OCI-LY1 (cell line): ENCODE measurements around the gene SMAP1.

Experiments
- EZH2 ChIP-seq: fragments of 200-600 bp; sonication (generic), shearing (Covaris generic); IDR thresholded peaks from 2 replicates; pipeline ENCODE4 v1.8.0; 2017; ENCODE audit warnings: borderline replicate concordance, mixed run types, mild to moderate bottlenecking, antibody characterized with exemption, low read length, moderate library complexity, mixed read lengths
- TF ChIP-seq, protein P1 (sequence below): fragments of 200-600 bp; sonication (generic), shearing (Covaris generic); IDR thresholded peaks from 2 replicates; pipeline ENCODE4 v1.5.1; 2017; ENCODE audit warnings: mild to moderate bottlenecking, antibody characterized with exemption, low read length, moderate library complexity, mixed read lengths

DNA sequence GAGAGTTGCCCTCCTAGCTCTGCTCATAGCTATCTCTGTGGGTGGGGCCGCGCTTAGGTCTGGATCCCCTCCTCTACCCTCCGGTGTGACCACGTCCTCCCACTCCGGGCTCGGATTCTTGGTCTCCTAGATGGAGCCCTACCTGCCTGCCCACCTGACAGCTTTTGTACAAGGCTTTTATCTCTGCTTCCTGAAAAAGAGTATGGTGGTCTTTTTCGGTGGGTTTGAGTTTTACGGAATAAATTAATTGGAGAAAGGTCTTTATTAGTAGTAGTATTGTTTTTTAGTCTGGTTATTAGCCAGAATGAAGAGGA lies 773 bp downstream of the SMAP1 start:
- TF ChIP-seq, protein P1, sequence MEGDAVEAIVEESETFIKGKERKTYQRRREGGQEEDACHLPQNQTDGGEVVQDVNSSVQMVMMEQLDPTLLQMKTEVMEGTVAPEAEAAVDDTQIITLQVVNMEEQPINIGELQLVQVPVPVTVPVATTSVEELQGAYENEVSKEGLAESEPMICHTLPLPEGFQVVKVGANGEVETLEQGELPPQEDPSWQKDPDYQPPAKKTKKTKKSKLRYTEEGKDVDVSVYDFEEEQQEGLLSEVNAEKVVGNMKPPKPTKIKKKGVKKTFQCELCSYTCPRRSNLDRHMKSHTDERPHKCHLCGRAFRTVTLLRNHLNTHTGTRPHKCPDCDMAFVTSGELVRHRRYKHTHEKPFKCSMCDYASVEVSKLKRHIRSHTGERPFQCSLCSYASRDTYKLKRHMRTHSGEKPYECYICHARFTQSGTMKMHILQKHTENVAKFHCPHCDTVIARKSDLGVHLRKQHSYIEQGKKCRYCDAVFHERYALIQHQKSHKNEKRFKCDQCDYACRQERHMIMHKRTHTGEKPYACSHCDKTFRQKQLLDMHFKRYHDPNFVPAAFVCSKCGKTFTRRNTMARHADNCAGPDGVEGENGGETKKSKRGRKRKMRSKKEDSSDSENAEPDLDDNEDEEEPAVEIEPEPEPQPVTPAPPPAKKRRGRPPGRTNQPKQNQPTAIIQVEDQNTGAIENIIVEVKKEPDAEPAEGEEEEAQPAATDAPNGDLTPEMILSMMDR, result no peak
- TF ChIP-seq EZH2, result no peak
